ENCODE measurements around the gene TAF1B. TPM values are rescaled to one million over a fixed set of nuclear protein-coding genes. Genes with fewer than 3 reads are reported as not detected.

TAF1B gene
- total and polyA plus RNA-seq, 2 donors from 2014 or later, result 8.8 to 27.7 TPM

GRCh38 chr2:9964334-9964980 lies 121.2 kb downstream of the TAF1B start:
- FAIRE-seq, result no peak
- intact Hi-C loops (cut with DNase I), result no loop called here
- TF ChIP-seq CTCF (IDR thresholded peaks at IDR 0.05; ENCODE audit: borderline replicate concordance, extremely low read depth, insufficient read depth), result no peak

GRCh38 chr2:9965119-9965822 lies 122.0 kb downstream of the TAF1B start:
- H3K4me3 ChIP-seq (ENCODE audit: low read length in 3 of 3), result no peak overlapping the region
- no peaks in the 10 kb centered on the region for H3K4me1 ChIP-seq (ENCODE audit: control insufficient read depth in 2 of 3, insufficient read depth in 2 of 3, low read depth in 1 of 3, low read length in 3 of 3)
- H3K27me3 ChIP-seq (ENCODE audit: control insufficient read depth, insufficient read depth, low read length), result no peaks in the 10 kb centered on the region
- no peak overlapping the region for H3K27ac ChIP-seq (ENCODE audit: low read depth in 2 of 2, low read length in 2 of 2)
- intact Hi-C loops (cut with DNase I), result no loop called here
- no peaks in the 10 kb centered on the region for H3K9me3 ChIP-seq (ENCODE audit: control insufficient read depth in 2 of 3, insufficient read depth in 1 of 3, low read length in 3 of 3)
- no peak overlapping the region for H3K9ac ChIP-seq (ENCODE audit: low read length in 3 of 3)
- DNase-seq (no peak), FAIRE-seq (no peak)
- no peak for TF ChIP-seq CTCF (IDR thresholded peaks at IDR 0.05; ENCODE audit: borderline replicate concordance, extremely low read depth, insufficient read depth)
- H3K36me3 ChIP-seq (ENCODE audit: control insufficient read depth in 2 of 3, insufficient read depth in 3 of 3, low read length in 3 of 3), result peaks cover 0 to 20% (median 18%) of the 10 kb centered on the region in 3 donors

More at GRCh38 chr2:9964334-9964980, 121.2 kb downstream of the TAF1B start:
- H3K4me3 ChIP-seq (ENCODE audit: low read length in 3 of 3), result no peak overlapping the region
- H3K4me1 ChIP-seq (ENCODE audit: control insufficient read depth in 2 of 3, insufficient read depth in 2 of 3, low read depth in 1 of 3, low read length in 3 of 3), result no peaks in the 10 kb centered on the region
- H3K27me3 ChIP-seq (ENCODE audit: control insufficient read depth, insufficient read depth, low read length), result no peaks in the 10 kb centered on the region
- no peak overlapping the region for H3K9ac ChIP-seq (ENCODE audit: low read length in 3 of 3)
- H3K36me3 ChIP-seq (ENCODE audit: control insufficient read depth in 2 of 3, insufficient read depth in 3 of 3, low read length in 3 of 3), result peaks cover 0 to 20% (median 18%) of the 10 kb centered on the region in 3 donors
- H3K9me3 ChIP-seq (ENCODE audit: control insufficient read depth in 2 of 3, insufficient read depth in 1 of 3, low read length in 3 of 3), result no peaks in the 10 kb centered on the region
- DNase-seq, result no peak
- no peak overlapping the region for H3K27ac ChIP-seq (ENCODE audit: low read depth in 2 of 2, low read length in 2 of 2)

- H3K4me3 ChIP-seq (ENCODE audit: low read length in 3 of 3), result no peak overlapping the region
- no peak for TF ChIP-seq CTCF (IDR thresholded peaks at IDR 0.05; ENCODE audit: borderline replicate concordance, extremely low read depth, insufficient read depth)
- no peaks in the 10 kb centered on the region for H3K4me1 ChIP-seq (ENCODE audit: control insufficient read depth in 2 of 3, insufficient read depth in 2 of 3, low read depth in 1 of 3, low read length in 3 of 3)
- DNase-seq (no peak), FAIRE-seq (no peak)
- H3K9me3 ChIP-seq (ENCODE audit: control insufficient read depth in 2 of 3, insufficient read depth in 1 of 3, low read length in 3 of 3), result no peaks in the 10 kb centered on the region
- intact Hi-C loops (cut with DNase I), result no loop called here
- no peak overlapping the region for H3K27ac ChIP-seq (ENCODE audit: low read depth in 2 of 2, low read length in 2 of 2)
- H3K36me3 ChIP-seq (ENCODE audit: control insufficient read depth in 2 of 3, insufficient read depth in 3 of 3, low read length in 3 of 3), result peaks cover 0 to 20% (median 14%) of the 10 kb centered on the region in 3 donors
- H3K9ac ChIP-seq (ENCODE audit: low read length in 3 of 3), result no peak overlapping the region
- H3K27me3 ChIP-seq (ENCODE audit: control insufficient read depth, insufficient read depth, low read length), result no peaks in the 10 kb centered on the region
These were observed 123.3 kb downstream of the TAF1B start for GRCh38 chr2:9966491-9967022.

Measured in kidney (tissue), 14 donors.